NCI-H1105 treated with DMSO at 0.1 percent for 48 hours (cell line): ENCODE data around the gene GLCE.
"Not testable (repeated sequence)": the region's sequence is repeated elsewhere in the genome, so short reads cannot be mapped to it uniquely, and the experiment has no call there.

Experiments
- DNase-seq: peaks from one replicate; lab custom pipeline; 2025; lab: John Stamatoyannopoulos, UW

Gene GLCE

DNA sequence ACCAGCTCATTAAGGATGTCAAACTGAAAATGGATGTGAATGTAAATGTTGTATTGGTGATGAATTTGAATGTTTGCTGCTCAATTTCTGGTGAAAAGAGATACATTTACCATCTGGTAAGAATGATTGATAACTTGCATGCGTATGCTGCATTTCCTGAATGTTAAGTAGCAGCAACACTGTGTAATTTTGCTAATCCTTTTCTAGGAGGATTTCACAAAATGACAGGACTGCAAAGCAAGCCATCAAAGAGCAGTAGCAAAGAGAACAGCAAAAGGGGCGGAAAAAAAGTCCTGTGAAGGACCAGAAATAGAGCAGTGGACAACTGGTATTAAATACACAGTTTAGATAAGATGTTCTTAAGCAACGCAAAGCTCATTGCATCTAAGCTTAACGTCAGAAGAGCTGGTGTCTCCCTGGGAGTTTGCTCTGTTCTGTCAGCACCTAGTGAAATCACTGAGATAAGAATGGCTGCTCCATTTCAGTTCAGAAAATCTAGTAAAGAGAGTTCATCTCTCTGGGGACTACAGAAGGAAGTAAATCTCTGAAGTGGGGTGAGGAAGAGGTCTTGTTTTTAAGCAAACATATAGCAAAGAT lies 114.7 kb downstream of the GLCE start:
- no peak for DNase-seq

DNA sequence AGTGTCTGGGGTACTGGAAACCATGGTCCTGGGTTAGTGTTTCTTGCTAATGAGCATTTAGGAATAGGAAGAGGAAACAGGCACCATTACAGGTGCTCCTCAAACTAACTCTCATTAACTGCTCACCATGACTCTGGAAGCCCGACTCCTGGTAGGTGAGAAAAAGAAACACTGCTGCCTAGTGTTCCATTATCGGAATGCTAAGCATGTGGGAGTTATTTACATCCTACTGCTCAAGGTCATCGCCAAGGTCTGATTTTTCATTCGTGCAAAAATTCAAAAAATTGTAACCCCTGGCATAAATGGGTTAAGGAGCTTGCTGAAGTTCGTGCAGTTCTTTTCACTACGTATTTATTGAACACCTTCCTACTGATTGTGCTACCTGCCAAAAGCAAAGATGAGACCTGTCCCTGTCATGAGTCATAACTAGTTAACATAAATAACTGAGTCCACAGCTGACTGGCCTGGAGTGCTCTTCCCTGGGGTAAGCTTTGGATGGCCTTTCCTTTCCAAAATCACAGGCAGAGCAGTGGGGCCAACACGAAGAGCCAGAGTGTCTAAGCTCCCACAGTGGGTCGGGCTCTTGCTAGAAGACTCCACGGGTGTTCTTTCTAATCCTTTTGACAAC lies 115.6 kb downstream of the GLCE start:
- DNase-seq = no peak

DNA sequence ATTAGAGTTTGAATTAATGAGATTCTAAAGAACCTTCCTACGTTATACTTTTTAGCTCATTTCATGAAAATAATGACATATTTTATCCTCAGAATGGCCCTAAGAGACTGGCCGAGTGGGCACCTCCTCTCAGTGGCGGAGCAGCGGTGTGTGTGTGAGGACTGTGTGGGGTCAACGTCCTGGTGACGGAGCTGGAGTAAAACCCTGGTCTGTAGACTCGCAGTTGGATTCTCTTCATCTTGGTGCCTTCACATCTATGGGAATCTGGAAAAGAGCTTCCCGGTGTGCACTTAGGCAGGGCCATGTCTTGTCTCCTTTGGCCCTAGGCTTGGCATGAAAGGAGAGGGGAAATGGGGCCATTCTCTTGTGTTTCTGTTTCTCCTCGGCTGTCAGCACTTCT lies 116.9 kb downstream of the GLCE start:
- DNase-seq = no peak

DNA sequence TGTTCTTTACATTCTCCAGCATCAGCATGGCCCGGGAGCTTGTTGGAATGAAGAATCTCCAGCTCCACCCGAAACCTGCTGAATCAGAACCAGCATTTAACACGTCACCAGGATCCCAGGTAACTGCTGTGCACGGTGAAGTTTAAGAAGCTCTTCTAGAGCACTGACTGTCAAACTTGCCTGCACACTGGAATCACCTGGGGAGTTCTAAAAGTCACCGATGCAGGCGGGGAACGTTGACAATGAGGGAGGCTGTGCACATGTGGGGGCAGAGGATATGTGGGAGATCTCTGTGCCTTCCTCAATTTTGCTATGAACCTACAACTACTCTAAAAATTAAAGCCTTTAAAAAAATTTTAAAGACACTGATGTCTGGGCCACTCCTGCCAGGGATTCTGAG lies 119.2 kb downstream of the GLCE start:
- DNase-seq = no peak

DNA sequence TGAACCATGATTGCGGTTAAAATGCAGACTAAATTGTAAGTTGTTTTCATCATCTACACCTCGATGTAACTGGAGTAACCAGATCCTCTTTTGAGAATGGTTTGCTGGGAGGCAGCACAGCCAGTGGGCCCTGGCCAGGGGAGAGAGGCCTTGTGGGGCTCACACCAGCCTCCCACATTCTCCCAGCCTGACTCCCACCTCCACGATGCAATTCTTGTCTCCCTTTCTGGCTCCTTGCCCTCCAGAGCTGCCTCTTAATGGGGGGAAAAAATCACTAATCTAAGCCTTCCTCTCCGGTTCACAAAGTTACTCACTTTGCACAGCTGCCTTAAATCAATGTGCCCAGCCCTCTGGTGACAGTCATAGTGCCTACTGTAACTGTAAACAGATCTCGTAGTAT lies 120.3 kb downstream of the GLCE start:
- DNase-seq = no peak

DNA sequence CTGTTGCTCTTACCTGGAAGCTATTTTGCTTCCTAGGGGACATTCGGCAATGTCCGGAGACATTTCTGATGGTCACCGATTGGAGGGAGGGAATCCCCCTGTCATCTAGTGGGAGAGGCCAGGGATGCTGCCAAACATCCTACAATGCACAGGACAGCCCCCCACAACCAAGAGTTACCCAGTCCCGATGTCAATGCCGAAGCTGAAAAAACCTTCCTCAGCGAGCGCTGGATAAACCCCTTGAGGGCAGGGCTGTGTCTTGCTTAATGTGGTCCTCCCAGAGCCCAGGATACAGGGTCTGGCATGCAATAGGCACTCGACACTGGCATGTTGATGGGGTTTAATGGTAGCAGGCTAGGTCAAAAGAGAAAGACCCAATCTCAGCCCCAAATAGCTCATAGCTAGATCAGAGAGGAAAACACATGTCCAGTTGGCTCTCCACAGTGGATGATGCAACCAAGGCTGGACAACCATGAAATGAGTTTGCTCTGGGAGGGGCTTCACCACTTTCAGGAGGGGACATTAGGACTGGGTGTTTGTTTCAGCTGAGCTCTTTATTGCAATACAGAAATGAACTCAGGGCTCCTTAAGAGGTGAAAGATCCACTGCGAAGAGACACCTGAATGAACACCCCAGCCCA lies 121.8 kb downstream of the GLCE start:
- no peak for DNase-seq

DNA sequence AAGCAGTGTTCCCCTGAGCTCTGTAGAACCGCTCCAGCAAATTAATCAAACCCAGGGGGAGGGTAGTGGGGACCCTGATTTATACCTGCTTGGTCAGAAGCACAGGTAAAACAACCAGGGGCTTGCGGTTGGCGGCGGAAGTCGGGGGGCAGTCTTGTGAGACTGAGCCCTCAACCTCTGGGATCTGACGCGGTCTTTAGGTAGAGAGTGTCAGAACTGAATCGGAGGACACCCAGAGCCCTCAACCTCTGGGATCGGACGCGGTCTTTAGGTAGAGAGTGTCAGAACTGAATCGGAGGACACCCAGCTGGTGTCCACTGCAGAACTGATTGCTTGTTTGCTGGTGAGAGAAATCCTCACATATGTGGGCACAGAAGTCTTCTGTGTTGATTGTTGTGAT lies 125.4 kb downstream of the GLCE start:
- DNase-seq = no peak

DNA sequence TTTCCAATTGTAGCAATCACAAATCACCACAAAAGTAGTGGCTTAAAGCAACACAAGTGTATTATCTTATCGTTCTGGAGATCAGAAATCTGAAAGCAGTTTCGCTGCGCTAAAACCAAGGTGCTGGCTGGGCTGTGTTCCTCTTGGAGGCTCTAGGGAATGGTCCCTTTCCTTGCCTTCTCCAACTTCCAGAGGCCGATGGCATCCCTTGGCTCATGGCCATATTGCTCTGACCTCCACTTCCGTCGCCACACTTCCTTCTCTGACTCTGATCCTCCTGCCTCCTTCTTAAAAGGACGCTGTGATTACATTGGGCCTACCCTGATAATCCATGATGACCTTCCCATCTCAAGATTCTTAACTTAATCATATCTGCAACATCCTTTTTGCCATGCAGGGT lies 127.6 kb downstream of the GLCE start:
- no peak for DNase-seq

DNA sequence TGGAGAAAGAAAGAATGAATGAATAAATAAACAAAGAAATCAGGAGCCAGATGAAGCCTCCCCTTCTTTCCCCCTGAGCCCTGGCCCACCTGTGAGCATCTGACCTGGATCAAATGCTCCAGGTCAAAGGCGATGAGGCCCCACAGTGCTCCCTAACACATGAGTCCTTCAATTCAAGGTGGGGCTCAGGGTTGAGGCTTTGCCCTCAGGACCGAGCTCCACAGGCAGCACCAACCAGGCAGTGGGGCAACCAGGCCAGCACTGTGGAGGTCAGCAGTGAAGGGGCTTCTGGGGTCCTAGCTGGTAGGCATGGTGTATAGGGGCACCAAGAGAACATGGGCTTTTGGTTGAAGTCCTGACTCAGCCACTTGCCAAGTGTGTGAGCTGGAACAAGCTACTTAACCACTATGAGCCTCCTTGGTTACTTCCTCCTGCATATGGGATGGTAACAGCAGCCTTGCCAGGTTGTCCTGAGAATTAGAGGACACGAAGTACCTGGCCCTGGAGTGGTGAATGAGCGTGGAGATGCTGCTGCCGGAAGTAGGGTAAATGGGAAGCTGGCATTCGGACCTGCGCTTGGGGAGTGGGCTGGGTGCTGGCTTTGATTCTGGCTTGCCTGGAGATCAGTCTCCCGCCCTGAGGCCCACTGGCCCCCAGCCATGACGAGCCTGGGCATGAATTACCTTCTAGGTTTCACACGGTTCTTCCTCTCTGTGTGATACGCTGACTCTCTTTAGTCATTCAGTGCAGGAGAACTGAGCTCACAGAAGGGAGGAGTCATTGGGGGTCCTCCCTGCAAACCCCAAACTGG lies 128.3 kb downstream of the GLCE start:
- DNase-seq = no peak

DNA sequence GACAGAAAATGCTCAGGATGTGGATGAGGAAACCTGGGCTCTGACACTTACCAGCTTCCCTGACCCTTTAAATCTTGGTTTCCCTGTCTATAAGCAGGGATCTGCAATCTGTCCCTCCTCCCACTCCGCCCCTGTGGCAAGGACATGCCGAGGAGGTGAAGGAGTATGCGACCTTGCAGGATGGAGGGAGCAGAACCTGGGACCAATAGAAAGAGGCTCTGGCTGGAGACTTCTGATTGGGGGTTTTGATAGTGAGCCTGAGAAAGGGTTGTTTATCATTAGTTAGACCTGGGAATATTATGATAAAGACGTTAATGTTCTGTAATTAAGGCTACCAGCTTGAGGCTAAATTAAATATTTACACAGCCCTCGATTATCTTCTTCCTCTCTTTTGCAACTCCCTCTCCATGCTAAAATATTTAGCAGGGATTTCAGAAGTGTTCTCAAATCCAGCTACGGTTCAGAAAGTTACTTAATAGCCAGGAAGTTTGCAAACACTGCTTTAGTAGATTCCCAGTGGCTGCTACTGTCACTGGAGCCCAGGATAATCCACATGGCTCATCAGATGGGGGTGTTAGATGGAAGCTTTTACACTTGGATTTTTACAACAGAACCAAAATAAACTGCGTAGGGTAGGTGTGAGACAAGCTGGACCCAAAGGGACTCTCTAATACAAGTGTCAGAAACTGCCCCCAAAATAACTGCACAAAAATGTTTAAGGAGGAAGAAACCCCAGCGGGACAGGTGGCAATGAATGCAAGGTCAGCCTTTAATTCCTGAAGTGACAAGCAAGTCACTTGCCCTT lies 129.1 kb downstream of the GLCE start:
- DNase-seq = peak; percentile 42

DNA sequence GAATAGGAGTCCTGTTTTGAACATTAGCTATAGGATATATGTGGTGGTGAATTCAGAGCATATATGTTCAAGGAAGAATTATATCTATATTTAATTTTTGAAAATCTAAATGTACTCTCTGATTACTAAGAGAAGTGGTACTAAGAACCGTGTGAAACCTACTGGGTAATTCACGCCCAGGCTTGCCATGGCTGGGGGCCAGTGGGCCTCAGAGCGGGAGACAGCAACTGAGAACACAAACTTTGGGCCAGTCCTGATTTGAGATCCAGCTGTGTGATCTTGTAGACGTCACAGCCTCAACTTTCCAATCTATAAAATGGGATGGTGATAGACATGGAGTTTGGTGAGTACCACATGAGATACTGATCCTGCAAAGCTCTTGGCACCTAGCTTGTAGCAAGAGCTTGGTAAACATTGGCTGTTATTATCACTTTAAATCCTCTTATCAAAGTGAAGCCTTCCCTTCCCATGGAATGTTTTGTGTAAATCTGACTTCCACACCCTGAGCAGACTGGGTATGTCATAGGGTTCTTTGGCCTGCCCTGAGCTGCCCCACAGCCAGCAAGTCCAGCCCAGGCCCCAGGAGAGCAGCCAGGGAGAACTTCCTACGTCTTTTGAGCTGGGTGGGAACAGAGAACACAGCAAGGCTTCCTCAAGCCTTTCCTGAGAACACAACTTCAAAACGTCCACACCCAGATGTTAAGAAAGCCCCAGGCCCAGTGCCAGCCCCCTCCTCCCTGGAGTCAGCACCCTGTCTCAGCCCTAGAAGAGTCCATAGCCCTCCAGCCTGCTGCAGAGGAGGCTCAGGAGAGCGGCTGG lies 130.1 kb downstream of the GLCE start:
- no peak for DNase-seq

DNA sequence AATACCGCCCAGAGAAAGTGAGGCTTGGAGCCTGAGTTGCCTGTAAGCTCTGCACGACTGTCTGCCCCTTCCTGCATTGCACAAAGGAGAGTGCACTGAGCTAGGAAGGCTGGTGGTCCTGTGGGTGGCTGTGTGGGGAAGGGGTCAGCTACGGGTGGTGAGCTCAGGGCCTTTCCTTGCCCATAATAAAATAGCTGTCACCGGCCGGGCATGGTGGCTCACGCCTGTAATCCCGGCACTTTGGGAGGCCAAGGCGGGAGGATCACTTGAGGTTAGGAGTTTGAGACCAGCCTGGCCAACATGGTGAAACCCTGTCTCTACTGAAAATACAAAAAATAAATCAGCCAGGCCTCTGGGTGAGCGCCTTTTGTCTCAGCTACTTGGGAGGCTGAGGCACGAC lies 131.2 kb downstream of the GLCE start:
- not testable (repeated sequence) for DNase-seq

DNA sequence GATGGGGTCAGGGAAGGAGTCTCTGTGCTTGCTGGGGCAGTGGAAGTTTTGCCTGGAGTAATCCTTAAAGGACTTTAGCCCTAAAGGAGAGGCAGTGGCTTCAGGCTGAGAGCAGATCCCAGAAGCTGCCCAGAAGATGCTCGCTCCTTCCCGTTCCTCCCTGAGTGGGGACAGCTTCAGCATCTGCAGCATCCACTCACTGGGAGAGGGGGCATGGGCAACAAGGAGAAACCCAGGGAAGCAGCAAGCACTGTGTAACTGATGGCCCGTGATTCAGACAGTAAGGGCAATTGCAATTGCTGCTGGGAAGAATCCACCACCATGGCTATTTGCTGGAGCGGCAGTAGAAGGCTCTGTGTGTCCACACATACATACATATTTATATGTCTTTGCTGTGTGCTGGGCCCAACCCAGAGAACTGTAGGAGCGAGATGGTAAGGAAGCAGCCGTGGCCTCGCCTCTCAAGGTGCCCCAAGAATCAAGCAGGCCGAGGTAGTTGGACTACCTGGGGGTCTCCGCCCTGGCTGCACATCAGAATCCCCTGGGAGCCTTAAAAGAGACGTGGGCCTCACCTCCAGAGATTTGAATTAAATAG lies 132.5 kb downstream of the GLCE start:
- DNase-seq = no peak

DNA sequence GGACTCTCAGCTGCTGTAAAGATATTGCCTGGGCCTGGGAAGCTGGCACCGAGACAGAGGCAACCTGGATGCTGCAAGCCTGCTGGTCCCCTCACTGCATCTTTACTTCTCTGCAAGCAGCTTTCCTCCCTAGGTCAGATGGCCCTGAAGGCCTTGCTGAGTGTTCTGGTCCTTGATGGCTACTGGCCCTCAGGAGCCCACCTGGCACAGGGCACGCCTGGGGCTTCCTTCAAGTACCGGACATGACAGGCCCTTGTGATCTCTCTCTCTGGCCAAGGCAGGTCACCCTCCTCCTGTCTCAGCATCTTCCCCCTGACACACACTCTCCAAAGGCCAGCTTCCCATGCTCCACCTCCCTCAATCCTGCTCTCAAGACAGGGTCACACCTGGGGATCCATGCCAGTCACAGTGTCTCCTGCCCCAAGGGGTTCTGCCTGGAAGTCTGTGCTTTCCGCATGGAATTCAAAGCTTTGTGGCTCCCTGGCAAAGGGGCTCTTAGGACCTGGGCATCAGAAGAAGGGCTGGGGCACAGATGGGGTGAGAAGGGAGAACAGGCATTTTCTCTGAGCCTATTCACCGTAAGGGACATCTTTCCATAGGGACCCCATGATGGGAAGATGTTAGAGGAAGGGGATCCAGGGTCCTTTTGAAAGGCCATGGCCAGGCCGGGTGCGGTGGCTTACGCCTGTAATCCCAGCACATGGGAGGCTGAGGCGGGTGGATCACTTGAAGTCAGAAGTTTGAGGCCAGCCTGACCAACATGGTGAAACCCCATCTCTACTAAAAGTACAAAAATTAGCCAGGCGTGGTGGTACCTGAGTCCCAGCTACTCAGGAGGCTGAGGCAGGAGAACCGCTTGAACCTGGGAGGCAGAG lies 133.5 kb downstream of the GLCE start:
- DNase-seq = no peak

DNA sequence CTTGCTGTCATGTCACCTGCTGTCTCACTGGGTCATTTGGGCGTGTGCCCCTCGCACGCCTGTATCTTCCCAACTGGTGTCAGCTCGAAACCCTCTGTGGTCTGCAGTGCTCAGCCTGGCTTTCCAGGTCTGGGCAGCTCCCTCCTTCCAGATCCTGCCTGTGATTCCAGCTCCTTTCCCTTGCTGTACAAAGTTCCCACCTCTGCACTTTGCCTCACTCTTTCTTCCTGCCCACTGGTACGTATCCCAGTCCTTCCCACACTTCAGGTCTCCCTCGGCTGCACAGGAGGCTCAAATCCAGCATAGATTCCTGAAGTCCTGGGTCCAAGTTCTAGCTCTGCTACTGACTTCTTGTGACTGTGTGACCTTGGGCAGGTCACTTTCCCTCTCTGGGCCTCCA lies 136.2 kb downstream of the GLCE start:
- DNase-seq = no peak

DNA sequence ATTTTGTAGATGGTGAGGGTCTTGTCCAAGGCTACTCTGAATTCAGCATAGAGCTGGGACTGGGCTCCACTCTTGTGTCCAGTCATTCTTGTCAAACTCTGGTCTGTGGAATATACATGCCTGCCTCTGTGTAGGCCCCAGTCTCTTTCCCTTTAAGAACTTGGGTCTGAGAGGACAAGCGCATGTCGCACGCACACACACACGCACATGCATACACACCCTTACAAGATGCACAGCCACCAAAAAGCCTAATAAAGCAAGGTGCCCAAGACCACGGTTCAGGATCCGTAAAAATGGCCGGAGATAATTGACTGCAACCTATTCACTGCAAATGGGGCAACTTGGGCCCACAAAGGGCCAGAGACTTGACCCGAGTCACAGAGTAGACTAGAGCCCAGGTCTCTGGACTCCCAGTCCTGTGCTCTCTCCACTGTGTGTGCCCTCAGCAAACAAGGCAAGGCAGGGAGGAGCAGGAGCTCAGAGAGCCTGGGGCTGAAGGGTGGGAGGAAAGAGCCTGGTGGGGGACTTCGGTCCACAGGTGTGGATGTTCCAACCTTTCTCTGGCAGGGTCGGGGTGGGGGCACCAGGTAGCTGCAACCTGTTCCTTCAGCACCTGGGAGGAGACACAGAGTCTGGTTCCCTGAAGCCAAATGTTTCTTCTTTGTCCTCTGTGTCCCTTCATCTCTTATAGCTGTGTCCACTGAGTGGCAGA lies 137.4 kb downstream of the GLCE start:
- no peak for DNase-seq

DNA sequence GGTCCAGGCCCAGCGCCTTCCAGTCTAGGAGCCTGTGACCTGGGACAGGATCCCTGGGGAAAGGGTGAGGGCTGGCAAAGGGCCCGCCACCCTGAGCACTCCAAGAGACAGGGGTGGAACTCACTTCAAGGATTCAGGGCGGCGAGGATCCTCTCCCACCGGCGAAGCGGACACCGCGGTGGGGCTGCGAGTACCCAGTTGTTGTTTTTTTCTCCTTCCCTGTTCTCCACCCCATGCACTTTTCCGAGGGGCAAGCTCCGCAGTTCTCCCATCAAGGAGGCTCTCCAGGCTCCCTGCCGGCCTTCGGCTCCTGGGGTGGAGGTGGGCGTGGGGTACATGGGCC lies 137.9 kb downstream of the GLCE start:
- no peak for DNase-seq

DNA sequence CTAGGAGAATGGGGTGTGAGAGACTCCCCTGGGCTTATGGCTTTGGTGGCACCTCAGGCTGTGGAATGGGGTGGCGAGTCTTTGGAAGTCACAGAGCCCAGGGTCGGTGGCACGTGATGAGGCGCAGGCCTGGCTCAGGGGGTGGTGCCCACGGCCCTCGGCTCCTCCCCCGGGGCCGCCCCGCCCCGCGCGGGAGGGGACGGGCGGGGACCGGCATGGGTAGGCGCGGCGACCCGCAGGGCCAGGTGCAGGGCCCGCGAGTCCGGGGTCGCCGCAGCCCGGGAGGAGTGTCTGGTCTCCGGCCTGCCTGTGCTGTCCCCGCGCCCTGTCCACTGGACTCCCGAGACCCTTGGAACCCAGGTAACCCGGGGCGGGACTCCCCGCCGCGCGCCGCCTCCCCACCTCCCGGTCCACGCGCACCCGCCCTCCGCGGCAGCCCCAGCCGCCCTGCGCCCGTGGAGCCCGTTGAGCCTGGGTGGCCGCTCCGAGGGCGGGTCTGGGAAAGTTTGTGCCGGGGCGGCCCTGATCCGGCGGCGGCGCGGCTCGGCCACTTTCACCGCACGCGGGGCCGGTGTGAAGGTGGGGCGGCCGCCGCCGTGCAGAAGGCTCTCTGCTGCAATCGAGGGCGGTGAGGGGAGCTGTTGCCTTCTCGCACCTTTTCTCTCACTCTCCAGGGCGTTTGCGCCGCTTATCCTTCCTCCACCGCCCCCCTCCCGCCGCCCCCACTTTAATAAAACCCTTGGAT lies 138.4 kb downstream of the GLCE start, which contains the start of gene PAQR5:
Gene PAQR5, plus strand, starts transcription at position 216 of the 745 bp plus-strand sequence. CDS start 61,169 bp downstream, outside the sequence.
- peak; percentile 34 for DNase-seq
